ENCODE measurements around the gene SUMF1. TPM values are rescaled to one million over a fixed set of nuclear protein-coding genes. Genes with fewer than 3 reads are reported as not detected.

Gene SUMF1
- total RNA-seq, 1 donor = 94.5 TPM

GRCh38 chr3:4478261-4478660, 11.2 kb upstream of the SUMF1 start:
- Histone ChIP-seq H3K9me3 (ENCODE audit: low read depth, low read length) (no peaks in the 10 kb centered on the region), H3K4me1 (ENCODE audit: insufficient read depth, low read length) (peaks cover 9% of the 10 kb centered on the region), H3K79me2 (ENCODE audit: insufficient read depth, low read length) (no peaks in the 10 kb centered on the region), H3K27ac (ENCODE audit: low read depth, low read length) (no peak overlapping the region), H3K4me2 (ENCODE audit: insufficient read depth, low read length) (no peak overlapping the region), H3K27me3 (ENCODE audit: insufficient read depth, low read length) (peaks cover 9% of the 10 kb centered on the region), H2AFZ (ENCODE audit: low read length) (no peak overlapping the region), H3K36me3 (ENCODE audit: insufficient read depth, low read length) (no peaks in the 10 kb centered on the region), H4K20me1 (ENCODE audit: insufficient read depth, low read length) (no peaks in the 10 kb centered on the region), H3K4me3 (ENCODE audit: insufficient read depth, low read length) (no peak overlapping the region)
- DNase-seq (ENCODE audit: insufficient read length, low spot score, missing footprints) = no peak
- TF ChIP-seq CTCF (IDR thresholded peaks at IDR 0.05; ENCODE audit: extremely low read depth, low read depth, low read length) = no peak

- H4K20me1 ChIP-seq (ENCODE audit: insufficient read depth, low read length) = no peaks in the 10 kb centered on the region
- TF ChIP-seq CTCF (IDR thresholded peaks at IDR 0.05; ENCODE audit: extremely low read depth, low read depth, low read length) = no peak
- H3K79me2 ChIP-seq (ENCODE audit: insufficient read depth, low read length) = no peaks in the 10 kb centered on the region
- no peak overlapping the region for H3K4me2 ChIP-seq (ENCODE audit: insufficient read depth, low read length)
- no peak overlapping the region for H3K4me3 ChIP-seq (ENCODE audit: insufficient read depth, low read length)
- no peak for DNase-seq (ENCODE audit: insufficient read length, low spot score, missing footprints)
- peaks cover 9% of the 10 kb centered on the region for H3K4me1 ChIP-seq (ENCODE audit: insufficient read depth, low read length)
- no peaks in the 10 kb centered on the region for H3K36me3 ChIP-seq (ENCODE audit: insufficient read depth, low read length)
- H2AFZ ChIP-seq (ENCODE audit: low read length) = no peak overlapping the region
- H3K9me3 ChIP-seq (ENCODE audit: low read depth, low read length) = no peaks in the 10 kb centered on the region
- peaks cover 22% of the 10 kb centered on the region for H3K27me3 ChIP-seq (ENCODE audit: insufficient read depth, low read length)
- H3K27ac ChIP-seq (ENCODE audit: low read depth, low read length) = no peak overlapping the region
Measured at GRCh38 chr3:4476496-4476895, 9.4 kb upstream of the SUMF1 start.

GRCh38 chr3:4475804-4476203, 8.7 kb upstream of the SUMF1 start:
- no peaks in the 10 kb centered on the region for H3K79me2 ChIP-seq (ENCODE audit: insufficient read depth, low read length)
- H3K4me3 ChIP-seq (ENCODE audit: insufficient read depth, low read length) = no peak overlapping the region
- peaks cover 9% of the 10 kb centered on the region for H3K4me1 ChIP-seq (ENCODE audit: insufficient read depth, low read length)
- no peak for TF ChIP-seq CTCF (IDR thresholded peaks at IDR 0.05; ENCODE audit: extremely low read depth, low read depth, low read length)
- no peaks in the 10 kb centered on the region for H3K9me3 ChIP-seq (ENCODE audit: low read depth, low read length)
- no peak overlapping the region for H3K4me2 ChIP-seq (ENCODE audit: insufficient read depth, low read length)
- DNase-seq (ENCODE audit: insufficient read length, low spot score, missing footprints) = no peak
- H2AFZ ChIP-seq (ENCODE audit: low read length) = no peak overlapping the region
- H4K20me1 ChIP-seq (ENCODE audit: insufficient read depth, low read length) = no peaks in the 10 kb centered on the region
- H3K27ac ChIP-seq (ENCODE audit: low read depth, low read length) = no peak overlapping the region
- no peaks in the 10 kb centered on the region for H3K36me3 ChIP-seq (ENCODE audit: insufficient read depth, low read length)
- peaks cover 26% of the 10 kb centered on the region for H3K27me3 ChIP-seq (ENCODE audit: insufficient read depth, low read length)

GRCh38 chr3:4474683-4475490, 7.8 kb upstream of the SUMF1 start:
- peak; percentile 90 for DNase-seq (ENCODE audit: insufficient read length, low spot score, missing footprints)
- H3K27ac ChIP-seq (ENCODE audit: low read depth, low read length) = no peak overlapping the region

More at GRCh38 chr3:4474683-4475490, 7.8 kb upstream of the SUMF1 start:
- Histone ChIP-seq H3K4me3 (ENCODE audit: insufficient read depth, low read length) (no peak overlapping the region), H3K79me2 (ENCODE audit: insufficient read depth, low read length) (no peaks in the 10 kb centered on the region), H2AFZ (ENCODE audit: low read length) (peak overlapping the region; percentile 70), H3K4me1 (ENCODE audit: insufficient read depth, low read length) (peaks cover 9% of the 10 kb centered on the region), H3K27me3 (ENCODE audit: insufficient read depth, low read length) (peaks cover 32% of the 10 kb centered on the region), H3K4me2 (ENCODE audit: insufficient read depth, low read length) (peak overlapping the region; percentile 50), H3K36me3 (ENCODE audit: insufficient read depth, low read length) (no peaks in the 10 kb centered on the region), H3K9me3 (ENCODE audit: low read depth, low read length) (no peaks in the 10 kb centered on the region), H4K20me1 (ENCODE audit: insufficient read depth, low read length) (no peaks in the 10 kb centered on the region)
- TF ChIP-seq CTCF (IDR thresholded peaks at IDR 0.05; ENCODE audit: extremely low read depth, low read depth, low read length) = no peak
